ENCODE results near the gene AGO1.

Gene AGO1

GRCh38 chr1:35947547-35947946, 64.5 kb downstream of the AGO1 start:
- Histone ChIP-seq H3K9ac (ENCODE audit: low read depth, low read length, poor library complexity, severe bottlenecking) (no peak overlapping the region), H3K27me3 (ENCODE audit: insufficient read depth, low read length, poor library complexity, severe bottlenecking) (no peaks in the 10 kb centered on the region), H3K79me2 (ENCODE audit: insufficient read depth, low read length) (peaks cover 61% of the 10 kb centered on the region), H3K4me2 (ENCODE audit: low read depth, low read length, poor library complexity, severe bottlenecking) (no peak overlapping the region), H3K4me3 (ENCODE audit: low read length, poor library complexity, severe bottlenecking) (no peak overlapping the region), H3K9me3 (ENCODE audit: insufficient read depth, low read depth, low read length) (no peaks in the 10 kb centered on the region), H2AFZ (ENCODE audit: low read length) (no peak overlapping the region), H4K20me1 (ENCODE audit: insufficient read depth, low read length, poor library complexity, severe bottlenecking) (peaks cover 21% of the 10 kb centered on the region), H3F3A (ENCODE audit: low read depth) (no peaks in the 10 kb centered on the region), H3K9me2 (replicated peaks; ENCODE audit: low read depth, low read length) (no peaks in the 10 kb centered on the region), H3K36me3 (ENCODE audit: insufficient read depth, low read length) (peaks cover 12% of the 10 kb centered on the region; the same call in 1 of the 2 replicates), H3K4me1 (ENCODE audit: insufficient read depth, low read length, poor library complexity, severe bottlenecking) (peaks cover 6% of the 10 kb centered on the region)
- TF ChIP-seq EZH2phosphoT487 (IDR thresholded peaks at IDR 0.05; ENCODE audit: borderline replicate concordance): no peak
- TF ChIP-seq, protein P1, sequence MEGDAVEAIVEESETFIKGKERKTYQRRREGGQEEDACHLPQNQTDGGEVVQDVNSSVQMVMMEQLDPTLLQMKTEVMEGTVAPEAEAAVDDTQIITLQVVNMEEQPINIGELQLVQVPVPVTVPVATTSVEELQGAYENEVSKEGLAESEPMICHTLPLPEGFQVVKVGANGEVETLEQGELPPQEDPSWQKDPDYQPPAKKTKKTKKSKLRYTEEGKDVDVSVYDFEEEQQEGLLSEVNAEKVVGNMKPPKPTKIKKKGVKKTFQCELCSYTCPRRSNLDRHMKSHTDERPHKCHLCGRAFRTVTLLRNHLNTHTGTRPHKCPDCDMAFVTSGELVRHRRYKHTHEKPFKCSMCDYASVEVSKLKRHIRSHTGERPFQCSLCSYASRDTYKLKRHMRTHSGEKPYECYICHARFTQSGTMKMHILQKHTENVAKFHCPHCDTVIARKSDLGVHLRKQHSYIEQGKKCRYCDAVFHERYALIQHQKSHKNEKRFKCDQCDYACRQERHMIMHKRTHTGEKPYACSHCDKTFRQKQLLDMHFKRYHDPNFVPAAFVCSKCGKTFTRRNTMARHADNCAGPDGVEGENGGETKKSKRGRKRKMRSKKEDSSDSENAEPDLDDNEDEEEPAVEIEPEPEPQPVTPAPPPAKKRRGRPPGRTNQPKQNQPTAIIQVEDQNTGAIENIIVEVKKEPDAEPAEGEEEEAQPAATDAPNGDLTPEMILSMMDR (conservative IDR thresholded peaks at IDR 0.05; ENCODE audit: low read length): no peak

DNA sequence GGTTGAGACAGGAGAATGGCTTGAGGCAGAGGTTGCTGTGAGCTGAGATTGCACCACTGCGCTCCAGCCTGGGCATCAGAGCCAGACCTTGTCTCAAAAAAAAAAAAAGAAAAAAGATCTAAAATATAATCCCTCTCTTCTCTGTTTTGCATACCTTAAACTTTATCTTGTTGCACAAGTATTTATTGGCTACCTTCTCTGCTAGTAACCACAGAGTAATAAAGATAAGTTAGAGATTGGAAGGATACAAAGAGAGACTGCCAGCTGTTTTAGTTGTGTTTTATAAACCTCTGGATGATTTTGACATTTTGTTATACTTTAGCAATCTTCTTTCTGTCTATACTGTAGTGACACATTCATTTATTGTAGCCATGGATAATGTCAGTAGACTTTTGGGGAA, 75.5 kb downstream of the AGO1 start:
- H3K4me1 ChIP-seq (ENCODE audit: insufficient read depth, low read length, poor library complexity, severe bottlenecking): no peaks in the 10 kb centered on the region
- peaks cover 6% of the 10 kb centered on the region for H4K20me1 ChIP-seq (ENCODE audit: insufficient read depth, low read length, poor library complexity, severe bottlenecking)
- H3K4me3 ChIP-seq (ENCODE audit: low read length, poor library complexity, severe bottlenecking): no peak overlapping the region
- H3K27me3 ChIP-seq (ENCODE audit: insufficient read depth, low read length, poor library complexity, severe bottlenecking): no peaks in the 10 kb centered on the region
- H3K9me3 ChIP-seq (ENCODE audit: insufficient read depth, low read depth, low read length): no peaks in the 10 kb centered on the region
- H3K9ac ChIP-seq (ENCODE audit: low read depth, low read length, poor library complexity, severe bottlenecking): no peak overlapping the region
- no peak overlapping the region for H2AFZ ChIP-seq (ENCODE audit: low read length)
- H3K9me2 ChIP-seq (replicated peaks; ENCODE audit: low read depth, low read length): no peaks in the 10 kb centered on the region
- H3K79me2 ChIP-seq (ENCODE audit: insufficient read depth, low read length): peaks cover 26% of the 10 kb centered on the region; the same call in 1 of the 2 replicates
- no peak for TF ChIP-seq EZH2phosphoT487 (IDR thresholded peaks at IDR 0.05; ENCODE audit: borderline replicate concordance)
- TF ChIP-seq, protein P1 (conservative IDR thresholded peaks at IDR 0.05; ENCODE audit: low read length): no peak
- peaks cover 10% of the 10 kb centered on the region; the same call in 1 of the 2 replicates for H3K36me3 ChIP-seq (ENCODE audit: insufficient read depth, low read length)
- H3F3A ChIP-seq (ENCODE audit: low read depth): no peaks in the 10 kb centered on the region
- no peak overlapping the region for H3K4me2 ChIP-seq (ENCODE audit: low read depth, low read length, poor library complexity, severe bottlenecking)

GRCh38 chr1:35959304-35959703, 76.3 kb downstream of the AGO1 start:
- TF ChIP-seq, protein P1 (conservative IDR thresholded peaks at IDR 0.05; ENCODE audit: low read length): no peak
- no peak for TF ChIP-seq EZH2phosphoT487 (IDR thresholded peaks at IDR 0.05; ENCODE audit: borderline replicate concordance)
- H3K27me3 ChIP-seq (ENCODE audit: insufficient read depth, low read length, poor library complexity, severe bottlenecking): no peaks in the 10 kb centered on the region
- H2AFZ ChIP-seq (ENCODE audit: low read length): no peak overlapping the region
- no peak overlapping the region for H3K9ac ChIP-seq (ENCODE audit: low read depth, low read length, poor library complexity, severe bottlenecking)
- H3K4me2 ChIP-seq (ENCODE audit: low read depth, low read length, poor library complexity, severe bottlenecking): no peak overlapping the region
- H3K9me3 ChIP-seq (ENCODE audit: insufficient read depth, low read depth, low read length): no peaks in the 10 kb centered on the region
- no peaks in the 10 kb centered on the region for H3F3A ChIP-seq (ENCODE audit: low read depth)
- peaks cover 6% of the 10 kb centered on the region for H4K20me1 ChIP-seq (ENCODE audit: insufficient read depth, low read length, poor library complexity, severe bottlenecking)
- H3K36me3 ChIP-seq (ENCODE audit: insufficient read depth, low read length): peaks cover 6% of the 10 kb centered on the region; the same call in 1 of the 2 replicates
- H3K79me2 ChIP-seq (ENCODE audit: insufficient read depth, low read length): peaks cover 24% of the 10 kb centered on the region; the same call in 1 of the 2 replicates
- H3K9me2 ChIP-seq (replicated peaks; ENCODE audit: low read depth, low read length): no peaks in the 10 kb centered on the region
- H3K4me1 ChIP-seq (ENCODE audit: insufficient read depth, low read length, poor library complexity, severe bottlenecking): no peaks in the 10 kb centered on the region
- no peak overlapping the region for H3K4me3 ChIP-seq (ENCODE audit: low read length, poor library complexity, severe bottlenecking)

All from Loucy (cell line).